Measurements from ENCODE around the gene N4BP2L2. TPM values are rescaled to one million over a fixed set of nuclear protein-coding genes. Genes with fewer than 3 reads are reported as not detected.

Gene N4BP2L2
- total RNA-seq, 1 donor from 2014 or later = 81.9 TPM

- Histone ChIP-seq H4K20me1 (ENCODE audit: insufficient read depth, low read length) (peaks cover 9% of the 10 kb centered on the region), H3K27me3 (ENCODE audit: insufficient read depth, low read length) (no peaks in the 10 kb centered on the region), H3K36me3 (ENCODE audit: insufficient read depth, low read length) (no peaks in the 10 kb centered on the region), H3K9ac (ENCODE audit: low read length) (no peak overlapping the region), H3K4me1 (ENCODE audit: insufficient read depth, low read length) (no peaks in the 10 kb centered on the region), H3K79me2 (ENCODE audit: insufficient read depth, low read length) (no peaks in the 10 kb centered on the region), H3K9me3 (ENCODE audit: insufficient read depth, low read depth, low read length) (no peaks in the 10 kb centered on the region), H3K27ac (ENCODE audit: low read depth, low read length) (no peak overlapping the region), H3K4me2 (ENCODE audit: low read length) (no peak overlapping the region), H2AFZ (ENCODE audit: low read depth, low read length) (no peak overlapping the region), H3K4me3 (ENCODE audit: insufficient read depth, low read depth, low read length) (no peak overlapping the region)
- no peak for TF ChIP-seq EZH2 (IDR thresholded peaks at IDR 0.05; ENCODE audit: insufficient read depth, low read length)
- TF ChIP-seq CTCF (IDR thresholded peaks at IDR 0.05; ENCODE audit: insufficient read depth, low read depth, low read length) = no peak
- Mint-ChIP-seq H3K27ac (ENCODE audit: unreplicated experiment) (no peak overlapping the region), H3K27me3 (ENCODE audit: low read depth, unreplicated experiment) (no peaks in the 10 kb centered on the region), H3K4me1 (ENCODE audit: low read depth, unreplicated experiment) (no peaks in the 10 kb centered on the region), H3K9me3 (ENCODE audit: unreplicated experiment) (no peaks in the 10 kb centered on the region), H3K36me3 (ENCODE audit: low read depth, unreplicated experiment) (peaks cover 3% of the 10 kb centered on the region), H3K4me3 (ENCODE audit: unreplicated experiment) (no peak overlapping the region)
- FAIRE-seq = no peak
- DNase-seq (ENCODE audit: low read depth) = no peak
These were observed 34.9 kb downstream of the N4BP2L2 start for GRCh38 chr13:32503727-32504126.

GRCh38 chr13:32501064-32501463 is 37.5 kb downstream of the N4BP2L2 start:
- peaks cover 7% of the 10 kb centered on the region for H3K4me1 Mint-ChIP-seq (ENCODE audit: low read depth, unreplicated experiment)
- Histone ChIP-seq H3K9ac (ENCODE audit: low read length) (no peak overlapping the region), H3K79me2 (ENCODE audit: insufficient read depth, low read length) (no peaks in the 10 kb centered on the region), H3K27ac (ENCODE audit: low read depth, low read length) (no peak overlapping the region), H4K20me1 (ENCODE audit: insufficient read depth, low read length) (peaks cover 9% of the 10 kb centered on the region), H2AFZ (ENCODE audit: low read depth, low read length) (no peak overlapping the region), H3K27me3 (ENCODE audit: insufficient read depth, low read length) (no peaks in the 10 kb centered on the region), H3K4me3 (ENCODE audit: insufficient read depth, low read depth, low read length) (no peak overlapping the region), H3K4me1 (ENCODE audit: insufficient read depth, low read length) (no peaks in the 10 kb centered on the region), H3K36me3 (ENCODE audit: insufficient read depth, low read length) (no peaks in the 10 kb centered on the region), H3K4me2 (ENCODE audit: low read length) (no peak overlapping the region), H3K9me3 (ENCODE audit: insufficient read depth, low read depth, low read length) (no peaks in the 10 kb centered on the region)
- no peak overlapping the region for H3K4me3 Mint-ChIP-seq (ENCODE audit: unreplicated experiment)
- H3K27ac Mint-ChIP-seq (ENCODE audit: unreplicated experiment) = no peak overlapping the region
- TF ChIP-seq CTCF (IDR thresholded peaks at IDR 0.05; ENCODE audit: insufficient read depth, low read depth, low read length) = no peak
- no peak for TF ChIP-seq EZH2 (IDR thresholded peaks at IDR 0.05; ENCODE audit: insufficient read depth, low read length)
- FAIRE-seq = no peak
- H3K36me3 Mint-ChIP-seq (ENCODE audit: low read depth, unreplicated experiment) = peaks cover 9% of the 10 kb centered on the region
- no peak for DNase-seq (ENCODE audit: low read depth)
- H3K9me3 Mint-ChIP-seq (ENCODE audit: unreplicated experiment) = no peaks in the 10 kb centered on the region
- H3K27me3 Mint-ChIP-seq (ENCODE audit: low read depth, unreplicated experiment) = no peaks in the 10 kb centered on the region

GRCh38 chr13:32499538-32500210 is 38.9 kb downstream of the N4BP2L2 start:
- Mint-ChIP-seq H3K27ac (ENCODE audit: unreplicated experiment) (no peak overlapping the region), H3K4me1 (ENCODE audit: low read depth, unreplicated experiment) (peaks cover 7% of the 10 kb centered on the region), H3K4me3 (ENCODE audit: unreplicated experiment) (no peak overlapping the region), H3K9me3 (ENCODE audit: unreplicated experiment) (no peaks in the 10 kb centered on the region), H3K36me3 (ENCODE audit: low read depth, unreplicated experiment) (peaks cover 9% of the 10 kb centered on the region), H3K27me3 (ENCODE audit: low read depth, unreplicated experiment) (no peaks in the 10 kb centered on the region)
- Histone ChIP-seq H3K4me1 (ENCODE audit: insufficient read depth, low read length) (no peaks in the 10 kb centered on the region), H3K36me3 (ENCODE audit: insufficient read depth, low read length) (no peaks in the 10 kb centered on the region), H3K4me3 (ENCODE audit: insufficient read depth, low read depth, low read length) (no peak overlapping the region), H4K20me1 (ENCODE audit: insufficient read depth, low read length) (peaks cover 2% of the 10 kb centered on the region), H3K79me2 (ENCODE audit: insufficient read depth, low read length) (no peaks in the 10 kb centered on the region), H2AFZ (ENCODE audit: low read depth, low read length) (no peak overlapping the region), H3K4me2 (ENCODE audit: low read length) (no peak overlapping the region), H3K9me3 (ENCODE audit: insufficient read depth, low read depth, low read length) (no peaks in the 10 kb centered on the region), H3K27me3 (ENCODE audit: insufficient read depth, low read length) (no peaks in the 10 kb centered on the region), H3K27ac (ENCODE audit: low read depth, low read length) (no peak overlapping the region), H3K9ac (ENCODE audit: low read length) (no peak overlapping the region)
- no peak for TF ChIP-seq EZH2 (IDR thresholded peaks at IDR 0.05; ENCODE audit: insufficient read depth, low read length)
- TF ChIP-seq CTCF (IDR thresholded peaks at IDR 0.05; ENCODE audit: insufficient read depth, low read depth, low read length) = no peak
- FAIRE-seq (no peak), DNase-seq (ENCODE audit: low read depth) (no peak)
